ENCODE data around the gene OR8G1. TPM values are rescaled to one million over a fixed set of nuclear protein-coding genes. Genes with fewer than 3 reads are reported as not detected.

Gene OR8G1
- total and polyA plus RNA-seq, 2 donors (not counting 1 experiment from before 2014, with no cell fraction given): not detected

DNA sequence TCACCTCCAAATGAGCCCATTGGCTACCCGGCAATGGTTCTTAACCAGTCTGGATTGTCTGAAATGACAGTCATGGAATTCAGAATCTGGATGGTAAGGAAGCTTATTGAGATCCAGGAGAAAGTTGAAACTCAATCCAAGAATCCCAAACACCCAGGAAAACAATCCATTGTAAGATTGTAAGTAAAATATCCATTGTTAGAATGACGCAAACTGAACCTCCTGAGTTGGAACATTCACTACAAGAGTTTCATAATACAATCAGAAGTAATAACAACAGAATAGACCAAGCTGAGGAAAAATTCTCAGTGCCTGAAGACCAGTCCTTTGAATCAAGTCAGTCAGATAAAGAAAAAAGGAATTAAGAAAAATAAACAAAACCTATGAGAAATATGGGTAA, 37.4 kb downstream of the OR8G1 start:
- Histone ChIP-seq H3K4me1 (ENCODE audit: control insufficient read depth, extremely low read depth, insufficient read depth, low read length) (no peaks in the 10 kb centered on the region), H3K4me3 (replicated peaks in 1 of 4; ENCODE audit: control extremely low read depth in 1 of 4, insufficient read depth in 1 of 4, low read depth in 3 of 4, low read length in 4 of 4) (no peak overlapping the region), H3K4me2 (ENCODE audit: extremely low read depth, insufficient read depth, low read length) (no peak overlapping the region), H3K27ac (ENCODE audit: insufficient read depth, low read length) (no peak overlapping the region), H3K36me3 (ENCODE audit: control insufficient read depth, insufficient read depth, low read length) (no peaks in the 10 kb centered on the region), H3K9me3 (ENCODE audit: control insufficient read depth, insufficient read depth, low read depth, low read length) (no peaks in the 10 kb centered on the region), H4K20me1 (ENCODE audit: control insufficient read depth, extremely low read depth, insufficient read depth, low read length) (no peaks in the 10 kb centered on the region), H3K27me3 (ENCODE audit: control insufficient read depth, insufficient read depth, low read length) (no peaks in the 10 kb centered on the region), H2AFZ (ENCODE audit: low read length) (no peak overlapping the region), H3K9ac (ENCODE audit: insufficient read depth, low read length) (no peak overlapping the region), H3K79me2 (ENCODE audit: control insufficient read depth, insufficient read depth, low read length) (no peaks in the 10 kb centered on the region)
- no peak for TF ChIP-seq EZH2 (IDR thresholded peaks at IDR 0.05; ENCODE audit: low read length, missing control alignments)
- TF ChIP-seq, protein P1, sequence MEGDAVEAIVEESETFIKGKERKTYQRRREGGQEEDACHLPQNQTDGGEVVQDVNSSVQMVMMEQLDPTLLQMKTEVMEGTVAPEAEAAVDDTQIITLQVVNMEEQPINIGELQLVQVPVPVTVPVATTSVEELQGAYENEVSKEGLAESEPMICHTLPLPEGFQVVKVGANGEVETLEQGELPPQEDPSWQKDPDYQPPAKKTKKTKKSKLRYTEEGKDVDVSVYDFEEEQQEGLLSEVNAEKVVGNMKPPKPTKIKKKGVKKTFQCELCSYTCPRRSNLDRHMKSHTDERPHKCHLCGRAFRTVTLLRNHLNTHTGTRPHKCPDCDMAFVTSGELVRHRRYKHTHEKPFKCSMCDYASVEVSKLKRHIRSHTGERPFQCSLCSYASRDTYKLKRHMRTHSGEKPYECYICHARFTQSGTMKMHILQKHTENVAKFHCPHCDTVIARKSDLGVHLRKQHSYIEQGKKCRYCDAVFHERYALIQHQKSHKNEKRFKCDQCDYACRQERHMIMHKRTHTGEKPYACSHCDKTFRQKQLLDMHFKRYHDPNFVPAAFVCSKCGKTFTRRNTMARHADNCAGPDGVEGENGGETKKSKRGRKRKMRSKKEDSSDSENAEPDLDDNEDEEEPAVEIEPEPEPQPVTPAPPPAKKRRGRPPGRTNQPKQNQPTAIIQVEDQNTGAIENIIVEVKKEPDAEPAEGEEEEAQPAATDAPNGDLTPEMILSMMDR (conservative IDR thresholded peaks at IDR 0.05 in 1 of 2, IDR thresholded peaks at IDR 0.05 in 1 of 2; ENCODE audit: low read depth in 1 of 2, low read length in 2 of 2): no peak
- DNase-seq (ENCODE audit: low read depth in 2 of 2): peak in 1 of 2 donors; percentile 10

DNA sequence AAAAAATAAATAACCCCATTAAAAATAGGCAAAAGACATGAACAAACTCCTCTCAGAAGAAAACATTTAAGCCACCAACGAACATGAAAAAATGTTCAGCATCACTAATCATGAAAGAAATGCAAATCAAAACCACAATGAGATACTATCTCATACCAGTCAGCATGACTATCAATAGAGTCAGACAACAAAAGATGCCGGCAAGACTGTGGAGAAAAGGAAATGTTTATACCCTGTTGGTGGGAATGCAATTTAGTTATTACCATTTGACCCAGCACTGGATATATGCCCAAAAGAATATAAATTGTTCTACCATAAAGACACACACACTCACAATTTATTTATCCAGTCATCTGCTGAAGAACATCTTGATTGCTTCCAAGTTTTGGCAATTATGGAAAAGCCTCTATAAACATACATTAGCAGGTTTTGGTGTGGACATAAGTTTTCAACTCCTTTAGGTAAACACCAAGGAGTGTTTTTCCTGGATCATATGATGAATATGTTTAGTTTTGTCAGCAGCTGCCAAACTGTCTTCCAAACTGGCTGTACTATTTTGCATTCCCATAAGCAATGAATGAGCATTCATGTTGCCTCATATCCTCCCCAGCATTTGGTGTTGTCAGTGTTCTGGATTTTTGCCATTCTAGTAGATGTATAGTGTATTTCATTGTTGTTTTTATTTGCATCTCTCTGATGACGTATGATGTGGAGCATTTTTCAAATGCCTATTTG, 44.9 kb downstream of the OR8G1 start:
- Histone ChIP-seq H3K36me3 (ENCODE audit: control insufficient read depth, insufficient read depth, low read length) (no peaks in the 10 kb centered on the region), H3K4me1 (ENCODE audit: control insufficient read depth, extremely low read depth, insufficient read depth, low read length) (no peaks in the 10 kb centered on the region), H3K27ac (ENCODE audit: insufficient read depth, low read length) (peak overlapping the region; percentile 10), H2AFZ (ENCODE audit: low read length) (no peak overlapping the region), H3K4me3 (replicated peaks in 1 of 4; ENCODE audit: control extremely low read depth in 1 of 4, insufficient read depth in 1 of 4, low read depth in 3 of 4, low read length in 4 of 4) (no peak overlapping the region), H3K9ac (ENCODE audit: insufficient read depth, low read length) (no peak overlapping the region), H3K4me2 (ENCODE audit: extremely low read depth, insufficient read depth, low read length) (peak overlapping the region; percentile 42), H4K20me1 (ENCODE audit: control insufficient read depth, extremely low read depth, insufficient read depth, low read length) (no peaks in the 10 kb centered on the region), H3K79me2 (ENCODE audit: control insufficient read depth, insufficient read depth, low read length) (no peaks in the 10 kb centered on the region), H3K9me3 (ENCODE audit: control insufficient read depth, insufficient read depth, low read depth, low read length) (no peaks in the 10 kb centered on the region), H3K27me3 (ENCODE audit: control insufficient read depth, insufficient read depth, low read length) (no peaks in the 10 kb centered on the region)
- TF ChIP-seq EZH2 (IDR thresholded peaks at IDR 0.05; ENCODE audit: low read length, missing control alignments): no peak
- TF ChIP-seq, protein P1 (conservative IDR thresholded peaks at IDR 0.05 in 1 of 2, IDR thresholded peaks at IDR 0.05 in 1 of 2; ENCODE audit: low read depth in 1 of 2, low read length in 2 of 2): no peak
- peak; percentile 84 to 89 for DNase-seq (ENCODE audit: low read depth in 2 of 2)

DNA sequence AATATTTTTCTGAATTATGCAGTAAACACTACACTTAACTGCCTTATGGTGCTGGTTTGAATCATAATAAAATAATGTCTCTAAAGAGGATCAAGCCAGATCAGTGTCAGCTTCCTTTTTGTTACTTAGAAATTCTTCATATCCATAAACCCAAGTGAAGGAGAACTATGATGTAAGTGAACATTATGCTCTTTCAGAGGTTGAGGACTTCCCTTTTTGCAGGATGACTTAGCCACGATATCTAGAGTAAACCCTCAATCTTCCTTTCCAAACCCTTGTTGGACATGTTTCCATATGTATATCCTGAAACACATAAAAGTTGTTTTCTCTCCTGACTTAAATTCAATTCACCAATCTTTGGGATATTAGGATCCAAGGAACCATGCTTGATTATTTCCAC, 53.8 kb downstream of the OR8G1 start:
- TF ChIP-seq, protein P1 (conservative IDR thresholded peaks at IDR 0.05 in 1 of 2, IDR thresholded peaks at IDR 0.05 in 1 of 2; ENCODE audit: low read depth in 1 of 2, low read length in 2 of 2): no peak
- TF ChIP-seq EZH2 (IDR thresholded peaks at IDR 0.05; ENCODE audit: low read length, missing control alignments): no peak
- Histone ChIP-seq H3K4me3 (replicated peaks in 1 of 4; ENCODE audit: control extremely low read depth in 1 of 4, insufficient read depth in 1 of 4, low read depth in 3 of 4, low read length in 4 of 4) (no peak overlapping the region), H3K27ac (ENCODE audit: insufficient read depth, low read length) (no peak overlapping the region), H3K4me1 (ENCODE audit: control insufficient read depth, extremely low read depth, insufficient read depth, low read length) (no peaks in the 10 kb centered on the region), H3K9me3 (ENCODE audit: control insufficient read depth, insufficient read depth, low read depth, low read length) (no peaks in the 10 kb centered on the region), H2AFZ (ENCODE audit: low read length) (no peak overlapping the region), H3K79me2 (ENCODE audit: control insufficient read depth, insufficient read depth, low read length) (no peaks in the 10 kb centered on the region), H4K20me1 (ENCODE audit: control insufficient read depth, extremely low read depth, insufficient read depth, low read length) (no peaks in the 10 kb centered on the region), H3K4me2 (ENCODE audit: extremely low read depth, insufficient read depth, low read length) (no peak overlapping the region), H3K9ac (ENCODE audit: insufficient read depth, low read length) (no peak overlapping the region), H3K36me3 (ENCODE audit: control insufficient read depth, insufficient read depth, low read length) (no peaks in the 10 kb centered on the region), H3K27me3 (ENCODE audit: control insufficient read depth, insufficient read depth, low read length) (no peaks in the 10 kb centered on the region)
- DNase-seq (ENCODE audit: low read depth in 2 of 2): no peak
